Suprapubic skin (tissue), 3 donors: ENCODE results near the gene GLCE.

ENCODE experiments used
- CTCF ChIP-seq, 2 donors: fragments of 200-600 bp in 1 of 2; fragments of 450-650 bp in 1 of 2; sonication (generic) in 1 of 2; IDR thresholded peaks; one replicate each; pipeline ENCODE4 v1.5.1; 2016 to 2019; ENCODE audit warnings: antibody characterized with exemption in 2 of 2, mild to moderate bottlenecking in 1 of 2, moderate library complexity in 1 of 2
- POLR2A ChIP-seq, 2 donors: fragments of 450-650 bp; IDR thresholded peaks; one replicate each; pipeline ENCODE4 v1.6.1; 2017; ENCODE audit warnings: antibody characterized with exemption in 2 of 2, mild to moderate bottlenecking in 2 of 2, moderate library complexity in 2 of 2

DNA sequence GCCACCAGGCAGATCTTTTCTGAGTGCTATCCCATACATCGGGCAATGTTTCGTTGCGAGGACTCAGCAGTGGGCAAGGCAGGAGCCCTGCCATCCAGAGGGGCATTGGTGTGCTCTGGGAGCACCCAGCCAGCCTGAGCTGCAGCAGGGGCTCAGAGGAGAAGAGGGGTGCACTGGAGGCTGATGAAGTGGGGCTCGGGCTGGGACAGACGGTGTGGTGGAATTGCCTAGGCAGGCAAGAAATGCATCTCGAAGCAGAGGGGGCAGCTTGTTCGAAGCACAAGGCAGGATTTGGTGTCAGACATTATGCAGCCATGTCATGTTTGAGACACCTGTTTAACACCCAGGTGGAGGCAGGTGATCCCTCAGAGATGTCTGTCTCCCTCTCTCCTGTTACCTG is 157.6 kb downstream of the GLCE start:
- TF ChIP-seq POLR2A (IDR thresholded peaks at IDR 0.05), result no peak
- no peak for TF ChIP-seq CTCF (IDR thresholded peaks at IDR 0.05)
